GM18873 (cell line): ENCODE data around the gene AIF1.
A peak's percentile ranks its signal among the peaks of the same experiment; 100 is the strongest.

Source experiments
- ATAC-seq: cut with Tn5 transposase; IDR thresholded peaks from one replicate; pipeline ENCODE4 v1.9.1; 2021; ENCODE audit warnings: mild to moderate bottlenecking, moderate library complexity, moderate number of reproducible peaks; ENCODE audit not compliant: unreplicated experiment, low FRiP score

AIF1 gene

GRCh38 chr6:31614684-31615578, at the start of gene AIF1:
TSS of gene AIF1 (plus strand) at chr6:31615234. CDS start at chr6:31615330, 96 bp downstream.
- ATAC-seq, result no peak

GRCh38 chr6:31567531-31568370, 47.3 kb upstream of the AIF1 start:
- no peak for ATAC-seq

GRCh38 chr6:31568537-31568961, 46.5 kb upstream of the AIF1 start:
- peak; percentile 76 for ATAC-seq

- no peak for ATAC-seq
Observed at GRCh38 chr6:31569861-31570536, 45.0 kb upstream of the AIF1 start.

GRCh38 chr6:31572041-31572911, 42.8 kb upstream of the AIF1 start, which contains the start of gene LTA:
TSS of gene LTA (plus strand) at chr6:31572289. CDS start at chr6:31572743, 454 bp downstream.
- ATAC-seq, result peak; percentile 33

GRCh38 chr6:31573239-31574105, 41.6 kb upstream of the AIF1 start:
- ATAC-seq, result no peak

- ATAC-seq, result no peak
Observed at GRCh38 chr6:31574106-31575061, 40.6 kb upstream of the AIF1 start.

- no peak for ATAC-seq
Observed at GRCh38 chr6:31575335-31575901, 39.6 kb upstream of the AIF1 start, which contains the start of gene TNF. TSS of gene TNF (plus strand) at chr6:31575565. CDS start at chr6:31575742, 177 bp downstream.

GRCh38 chr6:31575952-31576685, 38.9 kb upstream of the AIF1 start:
- ATAC-seq, result no peak

- no peak for ATAC-seq
Observed at GRCh38 chr6:31576897-31577578, 38.0 kb upstream of the AIF1 start.

GRCh38 chr6:31577579-31577966, 37.5 kb upstream of the AIF1 start:
- ATAC-seq, result no peak

- ATAC-seq, result no peak
Observed at GRCh38 chr6:31578184-31579118, 36.6 kb upstream of the AIF1 start.

- no peak for ATAC-seq
Observed at GRCh38 chr6:31579119-31579505, 35.9 kb upstream of the AIF1 start.

GRCh38 chr6:31579546-31580437, 35.2 kb upstream of the AIF1 start:
- no peak for ATAC-seq
